Erythroblast (primary cell): ENCODE measurements around the gene KIAA1549.
"Not testable (repeated sequence)": the region's sequence is repeated elsewhere in the genome, so short reads cannot be mapped to it uniquely, and the experiment has no call there.

Experiments used
- DNase-seq, 2 experiments: peaks; one replicate each; lab custom pipeline; 2025; lab: John Stamatoyannopoulos, UW
- GATA1 ChIP-seq: IDR thresholded peaks from 2 replicates; pipeline ENCODE4 v1.6.1; 2011; ENCODE audit warnings: low read depth, mild to moderate bottlenecking, control low read depth, low read length, moderate library complexity
- POLR2A ChIP-seq: IDR thresholded peaks from 2 replicates; pipeline ENCODE4 v1.6.1; 2011; ENCODE audit warnings: mild to moderate bottlenecking, low read length

Gene KIAA1549

GRCh38 chr7:138980563-138981291 is 462 bp downstream of the KIAA1549 start:
- TF ChIP-seq GATA1 = no peak
- DNase-seq = no peak

- DNase-seq = no peak
- no peak for TF ChIP-seq POLR2A
- TF ChIP-seq GATA1 = no peak
Measured at GRCh38 chr7:138979988-138980562, 1.1 kb downstream of the KIAA1549 start.

- no peak for TF ChIP-seq POLR2A
- no peak for TF ChIP-seq GATA1
- peak; percentile 7 to 17 for DNase-seq
Measured at GRCh38 chr7:138979226-138979979, 1.8 kb downstream of the KIAA1549 start.

- no peak for TF ChIP-seq POLR2A
- TF ChIP-seq GATA1 = no peak
- DNase-seq = no peak
Measured at GRCh38 chr7:138978541-138979184, 2.5 kb downstream of the KIAA1549 start.

- not testable (repeated sequence) for DNase-seq
Measured at GRCh38 chr7:138976161-138976560, 5.0 kb downstream of the KIAA1549 start.

- TF ChIP-seq POLR2A (no peak), GATA1 (no peak)
- no peak for DNase-seq
Measured at GRCh38 chr7:138975343-138976104, 5.7 kb downstream of the KIAA1549 start.

GRCh38 chr7:138974675-138975292 is 6.4 kb downstream of the KIAA1549 start:
- DNase-seq = no peak
- TF ChIP-seq GATA1 (no peak), POLR2A (no peak)

GRCh38 chr7:138974103-138974502 is 7.1 kb downstream of the KIAA1549 start:
- DNase-seq = no peak
- TF ChIP-seq GATA1 = no peak
- TF ChIP-seq POLR2A = no peak

GRCh38 chr7:138970952-138971351 is 10.2 kb downstream of the KIAA1549 start:
- DNase-seq = no peak
- TF ChIP-seq GATA1 = no peak
- no peak for TF ChIP-seq POLR2A

GRCh38 chr7:138970446-138970845 is 10.7 kb downstream of the KIAA1549 start:
- TF ChIP-seq POLR2A = no peak
- TF ChIP-seq GATA1 = no peak
- no peak for DNase-seq

GRCh38 chr7:138967159-138967558 is 14.0 kb downstream of the KIAA1549 start:
- no peak for DNase-seq
- TF ChIP-seq GATA1 = no peak
- no peak for TF ChIP-seq POLR2A

GRCh38 chr7:138964624-138965436 is 16.4 kb downstream of the KIAA1549 start:
- TF ChIP-seq GATA1 (no peak), POLR2A (no peak)
- DNase-seq = no peak
